C4-2B (cell line): ENCODE results near the gene AP4S1.

Experiments
- CTCF ChIP-seq: fragments of 450-650 bp; conservative IDR thresholded peaks from 2 replicates; pipeline ENCODE4 v1.5.1; 2017; ENCODE audit warnings: mild to moderate bottlenecking
- ZFX ChIP-seq: fragments of 450-650 bp; IDR thresholded peaks from 2 replicates; pipeline ENCODE4 v1.6.1; 2017

GRCh38 chr14:31092160-31092708, 66.8 kb downstream of the AP4S1 start:
- TF ChIP-seq CTCF (no peak), ZFX (no peak)
